WTC11 (cell line): Measurements from ENCODE around the gene SOAT2.

ENCODE experiments used
- ZNF317 ChIP-seq: sonication (generic); formaldehyde crosslinking; IDR thresholded peaks from 2 replicates; pipeline ENCODE4 v1.8.1; 2023; ENCODE audit warnings: low read depth, mild to moderate bottlenecking, moderate library complexity, missing genetic modification reagents, borderline replicate concordance
- TF ChIP-seq, protein P1 (sequence below): fragments of 200-600 bp; IDR thresholded peaks from 2 replicates; pipeline ENCODE4 v1.8.0; 2022; ENCODE audit warnings: antibody characterized with exemption
- TF ChIP-seq, protein P2 (sequence below): sonication (generic); formaldehyde crosslinking; IDR thresholded peaks from 2 replicates; pipeline ENCODE4 v1.8.0; 2022; ENCODE audit warnings: mild to moderate bottlenecking, missing genetic modification reagents
- TF ChIP-seq, protein P3 (sequence below): sonication (generic); formaldehyde crosslinking; IDR thresholded peaks from 2 replicates; pipeline ENCODE4 v1.8.0; 2022; ENCODE audit warnings: mild to moderate bottlenecking, missing genetic modification reagents
- TF ChIP-seq, protein P4 (sequence below): sonication (generic); formaldehyde crosslinking; IDR thresholded peaks from 2 replicates; pipeline ENCODE4 v1.8.0; 2022; ENCODE audit warnings: mild to moderate bottlenecking, missing genetic modification reagents

DNA sequence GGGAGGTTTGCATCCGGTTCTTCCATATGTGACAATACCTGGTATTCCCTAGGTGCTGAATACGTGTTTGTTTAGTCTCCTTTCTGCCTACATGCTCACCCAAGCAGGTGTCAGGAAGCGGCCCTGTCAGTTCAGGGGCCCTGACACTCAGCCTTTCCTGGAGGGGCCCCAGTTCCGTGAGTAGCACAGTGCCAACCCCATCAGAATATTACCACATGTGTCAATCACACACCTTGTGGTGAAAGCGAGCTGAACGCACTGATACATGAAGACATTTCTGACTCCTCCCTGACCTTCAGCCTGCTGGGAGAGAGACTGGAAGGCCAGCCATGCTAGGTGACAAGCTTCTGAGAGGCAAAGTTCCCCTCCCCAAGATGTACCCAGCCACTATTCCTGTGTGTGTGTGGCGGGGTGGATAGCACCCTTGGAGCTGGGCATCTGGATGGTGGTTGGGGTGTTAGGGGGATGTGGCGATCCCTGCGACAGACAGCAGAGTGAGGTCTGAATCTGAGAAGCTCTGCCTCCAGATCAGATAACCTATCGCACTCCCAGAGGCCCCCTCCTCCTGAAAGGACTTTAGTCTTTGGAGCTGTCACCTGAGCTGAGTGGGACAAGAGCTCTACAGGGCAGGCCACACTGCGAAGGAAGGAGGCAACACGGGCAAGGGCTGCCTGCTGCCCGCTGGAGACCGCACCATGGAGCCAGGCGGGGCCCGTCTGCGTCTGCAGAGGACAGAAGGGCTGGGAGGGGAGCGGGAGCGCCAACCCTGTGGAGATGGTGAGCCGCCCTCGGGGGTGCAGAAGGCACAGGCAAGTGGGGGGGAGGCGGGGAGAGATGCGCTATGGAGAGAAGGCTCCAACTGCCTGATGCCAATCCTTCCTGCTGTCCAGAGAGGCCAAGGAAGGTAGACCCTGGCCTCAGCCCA, at the start of gene SOAT2:
- TF ChIP-seq, protein P1, sequence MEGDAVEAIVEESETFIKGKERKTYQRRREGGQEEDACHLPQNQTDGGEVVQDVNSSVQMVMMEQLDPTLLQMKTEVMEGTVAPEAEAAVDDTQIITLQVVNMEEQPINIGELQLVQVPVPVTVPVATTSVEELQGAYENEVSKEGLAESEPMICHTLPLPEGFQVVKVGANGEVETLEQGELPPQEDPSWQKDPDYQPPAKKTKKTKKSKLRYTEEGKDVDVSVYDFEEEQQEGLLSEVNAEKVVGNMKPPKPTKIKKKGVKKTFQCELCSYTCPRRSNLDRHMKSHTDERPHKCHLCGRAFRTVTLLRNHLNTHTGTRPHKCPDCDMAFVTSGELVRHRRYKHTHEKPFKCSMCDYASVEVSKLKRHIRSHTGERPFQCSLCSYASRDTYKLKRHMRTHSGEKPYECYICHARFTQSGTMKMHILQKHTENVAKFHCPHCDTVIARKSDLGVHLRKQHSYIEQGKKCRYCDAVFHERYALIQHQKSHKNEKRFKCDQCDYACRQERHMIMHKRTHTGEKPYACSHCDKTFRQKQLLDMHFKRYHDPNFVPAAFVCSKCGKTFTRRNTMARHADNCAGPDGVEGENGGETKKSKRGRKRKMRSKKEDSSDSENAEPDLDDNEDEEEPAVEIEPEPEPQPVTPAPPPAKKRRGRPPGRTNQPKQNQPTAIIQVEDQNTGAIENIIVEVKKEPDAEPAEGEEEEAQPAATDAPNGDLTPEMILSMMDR = no peak
- no peak for TF ChIP-seq ZNF317 (CRISPR knock-in tag)
- TF ChIP-seq, protein P2, sequence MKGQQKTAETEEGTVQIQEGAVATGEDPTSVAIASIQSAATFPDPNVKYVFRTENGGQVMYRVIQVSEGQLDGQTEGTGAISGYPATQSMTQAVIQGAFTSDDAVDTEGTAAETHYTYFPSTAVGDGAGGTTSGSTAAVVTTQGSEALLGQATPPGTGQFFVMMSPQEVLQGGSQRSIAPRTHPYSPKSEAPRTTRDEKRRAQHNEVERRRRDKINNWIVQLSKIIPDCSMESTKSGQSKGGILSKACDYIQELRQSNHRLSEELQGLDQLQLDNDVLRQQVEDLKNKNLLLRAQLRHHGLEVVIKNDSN (CRISPR knock-in tag) = no peak
- TF ChIP-seq, protein P3, sequence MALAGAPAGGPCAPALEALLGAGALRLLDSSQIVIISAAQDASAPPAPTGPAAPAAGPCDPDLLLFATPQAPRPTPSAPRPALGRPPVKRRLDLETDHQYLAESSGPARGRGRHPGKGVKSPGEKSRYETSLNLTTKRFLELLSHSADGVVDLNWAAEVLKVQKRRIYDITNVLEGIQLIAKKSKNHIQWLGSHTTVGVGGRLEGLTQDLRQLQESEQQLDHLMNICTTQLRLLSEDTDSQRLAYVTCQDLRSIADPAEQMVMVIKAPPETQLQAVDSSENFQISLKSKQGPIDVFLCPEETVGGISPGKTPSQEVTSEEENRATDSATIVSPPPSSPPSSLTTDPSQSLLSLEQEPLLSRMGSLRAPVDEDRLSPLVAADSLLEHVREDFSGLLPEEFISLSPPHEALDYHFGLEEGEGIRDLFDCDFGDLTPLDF = no peak
- TF ChIP-seq, protein P4, sequence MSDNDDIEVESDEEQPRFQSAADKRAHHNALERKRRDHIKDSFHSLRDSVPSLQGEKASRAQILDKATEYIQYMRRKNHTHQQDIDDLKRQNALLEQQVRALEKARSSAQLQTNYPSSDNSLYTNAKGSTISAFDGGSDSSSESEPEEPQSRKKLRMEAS (CRISPR knock-in tag) = no peak
